Adrenal gland (tissue), 12 donors: ENCODE measurements around the gene RGS12. TPM values are rescaled to one million over a fixed set of nuclear protein-coding genes. Genes with fewer than 3 reads are reported as not detected.

ENCODE experiments used
- DNase-seq, 7 donors: peaks; one replicate each; pipeline ENCODE4 v3.0.0-alpha.2; 2019 to 2020
- H3K27ac ChIP-seq, 5 donors: fragments of 200-600 bp; sonication (generic) in 4 of 5; 1 replicate in 3 of 5; 2 replicates in 2 of 5; pipeline versions ENCODE4 v1.5.1 to v1.8.0; 2016 to 2020; ENCODE audit warnings: mild to moderate bottlenecking in 1 of 5
- H3K27me3 ChIP-seq: fragments of 200-600 bp; 2 replicates; pipeline ENCODE4 v1.8.0; 2021
- H3K36me3 ChIP-seq, 2 donors: fragments of 200-600 bp; replicated peaks in 1 of 2; 1 replicate in 1 of 2; 2 replicates in 1 of 2; pipeline versions ENCODE4 v1.5.1 to v1.8.0; 2018 to 2022
- H3K4me1 ChIP-seq, 2 donors: fragments of 200-600 bp; replicated peaks in 1 of 2; 1 replicate in 1 of 2; 2 replicates in 1 of 2; pipeline versions ENCODE4 v1.5.1 to v1.8.0; 2018 to 2021
- H3K4me3 ChIP-seq, 4 donors: fragments of 200-600 bp; sonication (generic) in 3 of 4; one replicate each; pipeline ENCODE4 v1.5.1; 2016 to 2018
- H3K9me3 ChIP-seq, 3 donors: fragments of 200-600 bp; sonication (generic) in 1 of 3; replicated peaks in 1 of 3; 1 replicate in 2 of 3; 2 replicates in 1 of 3; pipeline versions ENCODE4 v1.5.1 to v1.8.0; 2016 to 2021
- POLR2A ChIP-seq, 2 donors: fragments of 450-650 bp; IDR thresholded peaks; one replicate each; pipeline ENCODE4 v1.6.1; 2017; ENCODE audit warnings: antibody characterized with exemption in 2 of 2, mild to moderate bottlenecking in 2 of 2, moderate library complexity in 1 of 2
- WGBS, 4 donors: extraction: QIAGEN DNeasy Blood & Tissue Kit in 2 of 4; methylation state at CpG; one replicate each; pipeline versions ENCODE4 v1.1.5 to v1.1.7; 2013 to 2017; 5-methylcytosine and 5-hydroxymethylcytosine counted together
- intact Hi-C, 2 donors: fragments of 100-400 bp; cut with DNase I; formaldehyde crosslinking; loops; one replicate each; pipeline versions ENCODE4 v1.14.1 to v1.15.0; 2022 to 2023
- polyA plus RNA-seq, 3 donors: library from polyadenylated mRNA; stranded (reverse); fragments of 200-250 nt in 2 of 3; fragments of 350-450 nt in 1 of 3; fragmentation: Illumina TruSeq in 1 of 3; extraction: RNeasy Lipid Tissue Mini Kit (QIAGEN cat#74804) in 1 of 3; gene quantifications; one replicate each; pipeline ENCODE4 v1.2.3, GENCODE V29; 2013 to 2014
- total RNA-seq, 9 donors: library from RNA; depleted of rRNA in 4 of 9; stranded (reverse); fragments of >200 nt in 4 of 9; fragments of 120-200 nt in 1 of 9; fragmentation: NEBNext Ultra II Directional in 1 of 9; extraction: Animal tissue kit (Norgen Biotek cat#: 25700) in 1 of 9; gene quantifications; one replicate each; pipeline versions ENCODE4 v1.1.0 to v1.2.4, GENCODE V29; 2013 to 2023
- TF ChIP-seq, protein P1 (sequence below), 6 experiments: fragments of 450-650 bp in 4 of 6; fragments of 200-600 bp in 2 of 6; sonication (generic) in 1 of 6; IDR thresholded peaks; 1 replicate in 5 of 6; 2 replicates in 1 of 6; pipeline versions ENCODE4 v1.5.1 to v1.8.0; 2016 to 2021; ENCODE audit warnings: antibody characterized with exemption in 6 of 6, mild to moderate bottlenecking in 2 of 6, moderate library complexity in 1 of 6
- donor health status: healthy with polysubstance abuse.
- donor health status: Bipolar disorder and iron deficiency.
- donor health status: DM: yes; HTN: yes; CAD: no.
- donor health status: DM: no; HTN: no; CAD: no.
- donor health status: DM: no; HTN: no; CAD: no.
- donor health status: DM: yes; HTN: yes; CAD: no.

Gene RGS12
- total and polyA plus RNA-seq, 12 donors: 8.2 to 73.9 (median 21.9) TPM

DNA sequence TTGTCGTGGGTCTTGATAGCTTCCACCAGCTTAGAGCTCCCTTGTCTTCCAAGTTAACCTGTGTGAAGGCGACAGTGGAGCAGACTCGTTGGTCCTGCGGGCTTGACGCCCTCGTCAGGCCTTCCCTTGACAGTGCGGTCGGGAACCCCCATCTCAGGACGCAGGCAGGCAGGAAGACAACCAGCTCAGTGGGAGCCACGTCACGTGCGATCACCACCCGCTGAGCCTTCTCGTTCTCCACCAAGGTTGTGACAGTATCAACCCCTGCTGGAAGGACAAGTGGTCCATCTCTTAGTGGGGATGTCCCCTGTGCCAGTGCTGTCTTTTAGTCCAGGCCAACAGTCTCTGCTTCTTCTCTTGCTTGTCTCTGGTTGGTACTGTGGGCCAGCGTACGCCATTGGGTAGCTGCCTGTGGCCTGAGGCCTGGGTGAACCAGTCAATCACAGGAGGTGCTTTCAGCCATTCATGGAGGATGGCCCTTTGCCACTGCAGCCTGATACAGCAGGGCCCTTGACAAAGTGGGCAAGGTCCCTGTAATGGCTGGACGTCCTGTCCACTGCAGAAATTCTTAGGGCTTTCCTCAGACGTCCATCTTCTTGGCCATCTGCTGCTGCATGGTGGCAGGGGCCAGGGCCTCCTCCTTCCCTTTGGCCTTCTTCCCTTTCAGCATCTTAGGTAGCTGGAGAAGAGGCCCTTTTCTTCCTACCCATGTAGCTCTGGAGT is 31.4 kb downstream of the RGS12 start:
- no peak overlapping the region for H3K27ac ChIP-seq
- intact Hi-C loops: no loop called here
- H3K27me3 ChIP-seq: no peaks in the 10 kb centered on the region
- 94 to 95% (median 95%) methylated on average over 5 to 18 of the region's 18 CpGs for WGBS, 4 donors
- peak in 4 of 7 donors; percentile 6 to 39 (median 16) for DNase-seq
- TF ChIP-seq POLR2A (IDR thresholded peaks at IDR 0.05): no peak
- peaks cover 8 to 17% of the 10 kb centered on the region in 2 donors for H3K4me1 ChIP-seq
- H3K4me3 ChIP-seq: no peak overlapping the region
- H3K36me3 ChIP-seq: no peaks in the 10 kb centered on the region
- no peaks in the 10 kb centered on the region for H3K9me3 ChIP-seq

DNA sequence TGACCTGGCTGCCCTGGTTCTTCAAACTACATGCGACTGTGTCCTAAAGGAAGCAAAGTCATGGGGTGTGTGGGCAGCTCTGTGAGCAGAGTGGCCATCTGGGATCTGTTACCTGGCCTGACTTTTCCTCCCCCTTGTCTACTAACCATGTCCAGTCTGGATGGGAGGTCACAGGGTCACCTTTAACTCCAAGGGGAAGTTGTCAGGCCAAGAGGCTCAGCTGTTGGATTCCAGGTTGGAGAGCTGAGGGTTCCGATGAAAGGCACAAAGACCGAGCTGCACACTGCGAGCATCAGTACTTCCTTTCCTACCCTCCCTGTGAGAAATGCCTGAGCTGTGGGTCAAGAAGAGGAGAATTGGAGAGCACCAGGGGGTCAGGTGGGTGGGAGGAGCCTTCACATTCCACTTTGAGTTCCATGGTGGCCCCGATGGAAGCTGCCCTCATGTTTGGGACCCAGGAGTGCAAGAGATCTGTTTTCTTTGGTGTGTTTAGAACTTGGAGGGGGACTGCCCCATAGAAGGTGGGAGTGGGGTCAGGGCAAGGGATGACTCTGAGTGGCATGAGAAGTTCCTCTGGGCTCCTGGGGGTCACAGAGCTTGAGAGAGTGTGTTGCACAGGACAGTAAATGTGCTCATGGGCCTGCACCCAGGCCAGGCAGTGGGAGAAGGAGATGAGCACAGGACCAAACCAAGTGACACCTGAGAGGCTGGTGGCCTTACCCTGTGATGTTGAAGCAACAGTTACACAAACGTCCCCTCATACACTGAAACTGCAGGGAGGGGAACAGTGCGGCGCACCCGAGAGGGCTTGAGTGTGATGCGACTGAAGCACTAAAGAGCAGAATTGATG is 36.2 kb downstream of the RGS12 start:
- DNase-seq: peak in 4 of 7 donors; percentile 5 to 46 (median 10)
- TF ChIP-seq, protein P1, sequence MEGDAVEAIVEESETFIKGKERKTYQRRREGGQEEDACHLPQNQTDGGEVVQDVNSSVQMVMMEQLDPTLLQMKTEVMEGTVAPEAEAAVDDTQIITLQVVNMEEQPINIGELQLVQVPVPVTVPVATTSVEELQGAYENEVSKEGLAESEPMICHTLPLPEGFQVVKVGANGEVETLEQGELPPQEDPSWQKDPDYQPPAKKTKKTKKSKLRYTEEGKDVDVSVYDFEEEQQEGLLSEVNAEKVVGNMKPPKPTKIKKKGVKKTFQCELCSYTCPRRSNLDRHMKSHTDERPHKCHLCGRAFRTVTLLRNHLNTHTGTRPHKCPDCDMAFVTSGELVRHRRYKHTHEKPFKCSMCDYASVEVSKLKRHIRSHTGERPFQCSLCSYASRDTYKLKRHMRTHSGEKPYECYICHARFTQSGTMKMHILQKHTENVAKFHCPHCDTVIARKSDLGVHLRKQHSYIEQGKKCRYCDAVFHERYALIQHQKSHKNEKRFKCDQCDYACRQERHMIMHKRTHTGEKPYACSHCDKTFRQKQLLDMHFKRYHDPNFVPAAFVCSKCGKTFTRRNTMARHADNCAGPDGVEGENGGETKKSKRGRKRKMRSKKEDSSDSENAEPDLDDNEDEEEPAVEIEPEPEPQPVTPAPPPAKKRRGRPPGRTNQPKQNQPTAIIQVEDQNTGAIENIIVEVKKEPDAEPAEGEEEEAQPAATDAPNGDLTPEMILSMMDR (IDR thresholded peaks at IDR 0.05): no peak
- no peak for TF ChIP-seq POLR2A (IDR thresholded peaks at IDR 0.05)
- Histone ChIP-seq H3K4me1 (no peaks in the 10 kb centered on the region), H3K36me3 (no peaks in the 10 kb centered on the region), H3K4me3 (no peak overlapping the region), H3K9me3 (no peaks in the 10 kb centered on the region), H3K27me3 (no peaks in the 10 kb centered on the region), H3K27ac (no peak overlapping the region)
- intact Hi-C loops: no loop called here
- WGBS, 4 donors: 90 to 97% (median 96%) methylated on average over 8 to 10 of the region's 10 CpGs

DNA sequence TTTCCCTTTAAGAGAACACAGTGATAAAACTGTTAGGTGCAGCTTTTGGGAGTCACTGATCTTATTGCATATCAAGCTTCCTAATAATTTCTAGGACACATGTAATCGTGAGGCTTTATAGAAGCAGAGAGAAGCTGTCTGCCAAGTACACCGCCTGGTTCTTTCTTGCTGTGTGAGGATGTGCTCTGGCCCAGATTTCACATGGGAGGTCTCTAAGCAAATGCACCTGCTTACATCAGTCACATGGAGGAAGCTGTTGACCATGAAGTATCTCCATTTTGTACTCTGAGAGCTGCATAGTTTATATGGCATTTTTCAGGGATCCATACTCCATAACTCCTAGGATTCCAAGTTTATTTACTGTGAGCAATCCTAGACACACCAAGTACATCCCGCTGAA is 37.1 kb downstream of the RGS12 start:
- no peak for DNase-seq
- TF ChIP-seq POLR2A (IDR thresholded peaks at IDR 0.05): no peak
- TF ChIP-seq, protein P1 (IDR thresholded peaks at IDR 0.05): no peak
- no peak overlapping the region for H3K27ac ChIP-seq
- H3K4me1 ChIP-seq: no peaks in the 10 kb centered on the region
- no peaks in the 10 kb centered on the region for H3K9me3 ChIP-seq
- intact Hi-C loops: no loop called here
- no peaks in the 10 kb centered on the region for H3K36me3 ChIP-seq
- no peak overlapping the region for H3K4me3 ChIP-seq
- WGBS, 4 donors: 72 to 89% (median 83%) methylated on average over 3 of the region's 3 CpGs
- H3K27me3 ChIP-seq: no peaks in the 10 kb centered on the region

DNA sequence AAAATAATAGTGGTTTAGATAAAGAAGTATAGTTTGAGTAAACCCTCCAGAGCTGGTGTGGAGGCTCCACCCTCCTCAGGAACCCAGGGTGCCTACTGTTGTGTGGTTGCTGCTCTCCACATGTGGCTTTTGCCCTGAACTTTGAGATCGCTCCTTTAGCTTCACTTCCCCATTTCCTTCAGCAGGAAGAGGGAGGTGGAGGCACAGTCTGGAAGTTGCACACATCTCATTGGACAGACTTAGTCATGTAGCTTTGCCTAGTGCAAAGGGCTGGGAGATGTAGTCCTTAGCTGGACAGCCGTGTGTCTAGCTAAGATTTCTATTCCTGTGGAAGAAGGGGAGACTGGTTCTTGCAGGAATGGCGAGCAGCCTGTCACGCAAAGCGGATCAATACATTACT is 37.9 kb downstream of the RGS12 start:
- no peak overlapping the region for H3K27ac ChIP-seq
- no peaks in the 10 kb centered on the region for H3K36me3 ChIP-seq
- TF ChIP-seq POLR2A (IDR thresholded peaks at IDR 0.05): no peak
- TF ChIP-seq, protein P1 (IDR thresholded peaks at IDR 0.05): no peak
- no peak overlapping the region for H3K4me3 ChIP-seq
- intact Hi-C loops: no loop called here
- H3K4me1 ChIP-seq: no peaks in the 10 kb centered on the region
- no peaks in the 10 kb centered on the region for H3K9me3 ChIP-seq
- 87 to 96% (median 88%) methylated on average over 5 of the region's 5 CpGs for WGBS, 4 donors
- DNase-seq: peak in 3 of 7 donors; percentile 10 to 46 (median 19)
- no peaks in the 10 kb centered on the region for H3K27me3 ChIP-seq
